Karpas-422 (cell line): Measurements from ENCODE around the gene NUP43. TPM values are rescaled to one million over a fixed set of nuclear protein-coding genes. Genes with fewer than 3 reads are reported as not detected.
"Not testable (repeated sequence)": the region's sequence is repeated elsewhere in the genome, so short reads cannot be mapped to it uniquely, and the experiment has no call there.

Source experiments
- DNase-seq: peaks from one replicate; pipeline ENCODE4 v3.0.0-alpha.2; 2015
- H2AFZ ChIP-seq: fragments of 200-600 bp; sonication (generic); 2 replicates; pipeline ENCODE4 v1.6.1; 2014; ENCODE audit warnings: antibody characterized with exemption, low read length, mixed read lengths
- H3K27ac ChIP-seq: fragments of 200-600 bp; sonication (generic); 2 replicates; pipeline ENCODE4 v1.5.1; 2014; ENCODE audit warnings: mild to moderate bottlenecking, low read length, moderate library complexity
- H3K27me3 ChIP-seq: fragments of 200-600 bp; sonication (generic); 2 replicates; pipeline ENCODE4 v1.6.1; 2014; ENCODE audit warnings: low read length, mixed read lengths
- H3K36me3 ChIP-seq: fragments of 200-600 bp; sonication (generic); 2 replicates; pipeline ENCODE4 v1.6.1; 2014; ENCODE audit warnings: low read length, mixed read lengths; ENCODE audit not compliant: insufficient read depth
- H3K4me1 ChIP-seq: fragments of 200-600 bp; sonication (generic); 2 replicates; pipeline ENCODE4 v1.6.1; 2014; ENCODE audit warnings: mild to moderate bottlenecking, low read length, mixed read lengths
- H3K4me2 ChIP-seq: fragments of 200-600 bp; sonication (generic); 2 replicates; pipeline ENCODE4 v1.6.1; 2014; ENCODE audit warnings: low read length, low read depth, mild to moderate bottlenecking; ENCODE audit not compliant: poor library complexity, severe bottlenecking
- H3K4me3 ChIP-seq: fragments of 200-600 bp; sonication (generic); 2 replicates; pipeline ENCODE4 v1.5.1; 2014; ENCODE audit warnings: mild to moderate bottlenecking, antibody characterized with exemption, low read length, mixed read lengths
- H3K79me2 ChIP-seq: fragments of 200-600 bp; sonication (generic); 2 replicates; pipeline ENCODE4 v1.6.1; 2014; ENCODE audit warnings: mild to moderate bottlenecking, low read length, mixed read lengths
- H3K9ac ChIP-seq: fragments of 200-600 bp; sonication (generic); 2 replicates; pipeline ENCODE4 v1.6.0; 2014; ENCODE audit warnings: low read length
- H3K9me2 ChIP-seq: fragments of 200-600 bp; sonication (generic), shearing (Covaris generic); replicated peaks from 2 replicates; pipeline ENCODE4 v1.6.0; 2014; ENCODE audit warnings: mild to moderate bottlenecking, low read length, moderate library complexity; ENCODE audit not compliant: insufficient read depth
- H3K9me3 ChIP-seq: fragments of 300-700, 200-600 bp; sonication (generic); 2 replicates; pipeline ENCODE4 v1.6.1; 2014; ENCODE audit warnings: low read length, mixed read lengths
- H4K20me1 ChIP-seq: fragments of 200-600 bp; sonication (generic); 2 replicates; pipeline ENCODE4 v1.6.1; 2014; ENCODE audit warnings: mild to moderate bottlenecking, antibody characterized with exemption, low read length, low read depth; ENCODE audit not compliant: insufficient read depth
- total RNA-seq: library from RNA; depleted of rRNA; stranded (reverse); fragments of >200 nt; shearing (Covaris generic); gene quantifications from 2 replicates; pipeline ENCODE4 v1.2.3, GENCODE V29; 2014; ENCODE audit warnings: low replicate concordance

The NUP43 gene
- total RNA-seq, 1 experiment from 2014 or later, result 35.7 TPM

- H3K27ac ChIP-seq, result no peak overlapping the region
- no peaks in the 10 kb centered on the region for H3K27me3 ChIP-seq
- peaks cover 39% of the 10 kb centered on the region; the same call in 1 of the 2 replicates for H3K36me3 ChIP-seq
- H3K4me3 ChIP-seq, result no peak overlapping the region
- no peak overlapping the region for H3K9ac ChIP-seq
- no peaks in the 10 kb centered on the region for H3K9me2 ChIP-seq
- H3K4me2 ChIP-seq, result no peak overlapping the region
- peaks cover 94% of the 10 kb centered on the region for H3K79me2 ChIP-seq
- no peaks in the 10 kb centered on the region for H3K4me1 ChIP-seq
- no peaks in the 10 kb centered on the region for H3K9me3 ChIP-seq
- H2AFZ ChIP-seq, result no peak overlapping the region
- DNase-seq, result no peak
- peaks cover 4% of the 10 kb centered on the region for H4K20me1 ChIP-seq
Measured at GRCh38 chr6:149696901-149697300, 49.4 kb downstream of the NUP43 start.

GRCh38 chr6:149694921-149695320, 51.4 kb downstream of the NUP43 start:
- Histone ChIP-seq H3K36me3 (peaks cover 46% of the 10 kb centered on the region; the same call in 1 of the 2 replicates), H4K20me1 (peaks cover 4% of the 10 kb centered on the region; the same call in 1 of the 2 replicates), H3K27me3 (no peaks in the 10 kb centered on the region), H3K4me3 (no peak overlapping the region), H3K79me2 (peaks cover 90% of the 10 kb centered on the region), H3K4me2 (no peak overlapping the region), H2AFZ (no peak overlapping the region), H3K9me3 (no peaks in the 10 kb centered on the region), H3K4me1 (no peaks in the 10 kb centered on the region), H3K9ac (no peak overlapping the region), H3K27ac (no peak overlapping the region), H3K9me2 (no peaks in the 10 kb centered on the region)
- DNase-seq, result no peak

DNA sequence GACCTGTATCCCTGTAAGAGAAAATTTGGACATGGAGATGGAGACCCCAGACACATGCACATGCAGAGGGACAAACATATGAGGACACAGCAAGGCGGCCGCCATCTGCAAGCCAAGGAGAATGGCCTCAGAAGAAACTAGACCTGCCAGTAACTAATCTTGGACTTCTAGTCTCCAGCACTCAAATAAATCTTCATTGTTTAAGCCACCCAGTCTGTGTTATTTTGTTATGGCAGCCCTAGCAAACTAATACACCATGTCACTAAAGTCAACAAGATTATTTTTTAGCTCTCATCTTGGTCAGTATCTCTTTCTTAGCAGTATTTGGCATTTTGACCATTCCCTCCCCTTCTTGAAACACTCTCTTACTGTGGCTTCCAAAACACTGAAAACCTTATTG, 55.1 kb downstream of the NUP43 start:
- Histone ChIP-seq H3K79me2 (peaks cover 85% of the 10 kb centered on the region), H3K9me2 (no peaks in the 10 kb centered on the region), H3K27me3 (no peaks in the 10 kb centered on the region), H3K4me2 (no peak overlapping the region), H3K9ac (no peak overlapping the region), H2AFZ (no peak overlapping the region), H3K4me1 (no peaks in the 10 kb centered on the region), H3K36me3 (peaks cover 30% of the 10 kb centered on the region; the same call in 1 of the 2 replicates), H3K27ac (no peak overlapping the region), H3K9me3 (no peaks in the 10 kb centered on the region), H4K20me1 (no peaks in the 10 kb centered on the region; the same call in 1 of the 2 replicates), H3K4me3 (no peak overlapping the region)
- no peak for DNase-seq

DNA sequence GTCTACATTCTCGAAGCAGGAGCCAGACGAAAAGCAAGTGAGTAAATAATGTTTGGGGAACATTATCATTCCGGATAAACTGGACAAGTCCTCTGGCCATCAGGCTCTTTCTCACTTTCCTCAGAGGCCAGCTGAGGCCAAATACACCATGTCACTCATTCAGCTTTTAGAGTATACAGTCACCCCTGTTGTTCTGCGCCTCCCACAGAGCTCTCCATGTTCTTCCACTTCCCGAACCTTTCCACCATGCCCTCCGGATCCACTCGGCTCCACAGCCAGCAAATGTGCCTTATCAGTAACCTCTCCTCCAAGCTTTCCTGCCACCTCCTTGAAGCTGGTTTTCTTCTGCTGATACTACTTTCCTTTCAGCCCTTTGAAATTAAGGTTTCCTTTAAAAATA, 60.1 kb downstream of the NUP43 start:
- peaks cover 21% of the 10 kb centered on the region for H3K36me3 ChIP-seq
- no peak overlapping the region for H3K27ac ChIP-seq
- no peak overlapping the region for H3K4me3 ChIP-seq
- H3K27me3 ChIP-seq, result no peaks in the 10 kb centered on the region
- H3K9me3 ChIP-seq, result no peaks in the 10 kb centered on the region
- H3K4me1 ChIP-seq, result peaks cover 8% of the 10 kb centered on the region
- H3K4me2 ChIP-seq, result no peak overlapping the region
- no peak overlapping the region for H3K9ac ChIP-seq
- H3K79me2 ChIP-seq, result peaks cover 78% of the 10 kb centered on the region
- no peaks in the 10 kb centered on the region for H4K20me1 ChIP-seq
- no peaks in the 10 kb centered on the region for H3K9me2 ChIP-seq
- H2AFZ ChIP-seq, result no peak overlapping the region
- DNase-seq, result no peak

DNA sequence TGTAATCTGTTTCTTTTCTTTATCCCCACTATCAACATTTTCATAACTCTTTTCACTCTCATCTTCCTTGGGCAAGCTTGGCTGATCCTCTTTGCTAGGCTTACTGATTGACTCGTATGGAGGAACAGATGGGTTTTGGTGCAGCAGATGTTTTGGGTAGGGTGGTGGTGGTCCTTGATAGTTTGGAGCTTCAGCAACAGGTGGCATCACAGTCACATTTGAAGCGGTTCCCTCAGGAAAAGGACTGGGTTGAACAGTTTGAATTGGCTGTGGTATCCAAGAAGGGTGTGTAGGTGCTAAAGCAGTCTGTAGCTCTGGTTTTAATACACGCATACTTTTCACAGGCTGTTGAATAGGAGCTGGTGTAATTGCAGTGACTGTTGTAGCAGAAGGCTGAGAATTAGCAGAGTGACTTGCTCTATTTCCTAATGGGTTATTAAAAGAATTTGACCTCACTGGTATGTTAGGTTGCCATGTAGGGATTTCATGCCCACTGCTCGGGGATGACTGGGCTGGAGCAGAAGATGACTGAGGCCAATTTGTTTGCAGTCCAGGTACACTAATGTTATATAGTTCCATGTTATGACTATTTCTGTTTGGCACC, 63.0 kb downstream of the NUP43 start:
- Histone ChIP-seq H3K9me3 (no peaks in the 10 kb centered on the region), H3K4me3 (no peak overlapping the region), H3K36me3 (peaks cover 30% of the 10 kb centered on the region), H3K9me2 (no peaks in the 10 kb centered on the region), H3K79me2 (peaks cover 75% of the 10 kb centered on the region), H4K20me1 (no peaks in the 10 kb centered on the region), H2AFZ (no peak overlapping the region), H3K9ac (no peak overlapping the region), H3K4me2 (no peak overlapping the region), H3K27ac (no peak overlapping the region), H3K4me1 (peaks cover 18% of the 10 kb centered on the region), H3K27me3 (no peaks in the 10 kb centered on the region)
- DNase-seq, result no peak

DNA sequence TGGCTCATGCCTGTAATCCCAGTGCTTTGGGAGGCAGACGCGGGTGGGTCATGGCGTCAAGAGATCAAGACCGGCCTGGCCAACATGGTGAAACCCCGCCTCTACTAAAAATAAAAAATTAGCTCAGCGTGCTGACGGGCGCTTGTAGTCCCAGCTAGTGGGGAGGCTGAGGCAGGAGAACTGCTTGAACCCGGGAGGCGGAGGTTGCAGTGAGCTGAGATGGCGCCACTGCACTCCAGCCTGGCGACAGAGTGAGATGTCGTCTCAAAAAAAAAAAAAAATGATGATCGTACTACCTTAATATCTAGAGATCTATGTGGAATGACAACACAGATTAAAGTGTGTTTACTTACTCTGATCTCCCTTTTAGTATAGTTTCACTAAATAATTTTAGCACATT, 64.5 kb downstream of the NUP43 start:
- Histone ChIP-seq H3K4me1 (peaks cover 18% of the 10 kb centered on the region), H3K36me3 (peaks cover 41% of the 10 kb centered on the region), H3K79me2 (peaks cover 75% of the 10 kb centered on the region)
- not testable (repeated sequence) for H2AFZ ChIP-seq, H4K20me1 ChIP-seq, H3K27me3 ChIP-seq, H3K4me3 ChIP-seq, H3K27ac ChIP-seq, H3K9me3 ChIP-seq, DNase-seq, H3K9me2 ChIP-seq, H3K4me2 ChIP-seq, H3K9ac ChIP-seq

- Histone ChIP-seq H3K4me3 (no peak overlapping the region), H3K36me3 (peaks cover 46% of the 10 kb centered on the region), H3K9me2 (no peaks in the 10 kb centered on the region), H3K27me3 (no peaks in the 10 kb centered on the region), H3K79me2 (peaks cover 74% of the 10 kb centered on the region), H3K4me2 (no peak overlapping the region), H4K20me1 (no peaks in the 10 kb centered on the region), H3K9ac (no peak overlapping the region), H2AFZ (no peak overlapping the region), H3K9me3 (no peaks in the 10 kb centered on the region), H3K27ac (peak overlapping the region; percentile 36; the same call in 1 of the 2 replicates), H3K4me1 (peaks cover 18% of the 10 kb centered on the region)
- peak; percentile 50 for DNase-seq
Measured at GRCh38 chr6:149681209-149681608, 65.1 kb downstream of the NUP43 start.

GRCh38 chr6:149680503-149680902, 65.8 kb downstream of the NUP43 start:
- Histone ChIP-seq H3K27me3 (no peaks in the 10 kb centered on the region), H3K36me3 (peaks cover 51% of the 10 kb centered on the region), H3K9me3 (no peaks in the 10 kb centered on the region)

More at GRCh38 chr6:149680503-149680902, 65.8 kb downstream of the NUP43 start:
- no peak overlapping the region for H3K4me3 ChIP-seq
- no peak overlapping the region for H3K9ac ChIP-seq
- peaks cover 67% of the 10 kb centered on the region for H3K79me2 ChIP-seq
- H3K27ac ChIP-seq, result peak overlapping the region; percentile 4; the same call in 1 of the 2 replicates
- H2AFZ ChIP-seq, result no peak overlapping the region
- DNase-seq, result no peak
- H3K4me1 ChIP-seq, result peaks cover 18% of the 10 kb centered on the region
- no peaks in the 10 kb centered on the region for H4K20me1 ChIP-seq
- no peak overlapping the region for H3K4me2 ChIP-seq
- no peaks in the 10 kb centered on the region for H3K9me2 ChIP-seq
